WI38 (cell line): ENCODE measurements around the gene ICA1.

Source experiments
- H3K4me3 ChIP-seq: 2 replicates; pipeline ENCODE4 v1.5.1; 2011; ENCODE audit warnings: low read depth, mild to moderate bottlenecking, control low read depth, low read length
- CTCF ChIP-seq: IDR thresholded peaks from 2 replicates; pipeline ENCODE4 v1.5.1; 2012; ENCODE audit warnings: low read depth, mild to moderate bottlenecking, control low read depth, low read length

The ICA1 gene

GRCh38 chr7:8086239-8086638 is 175.7 kb downstream of the ICA1 start:
- H3K4me3 ChIP-seq, result no peak overlapping the region
- TF ChIP-seq CTCF, result no peak

GRCh38 chr7:8085420-8085819 is 176.5 kb downstream of the ICA1 start:
- H3K4me3 ChIP-seq, result no peak overlapping the region
- no peak for TF ChIP-seq CTCF

- TF ChIP-seq CTCF, result no peak
Measured at GRCh38 chr7:8084836-8085235, 177.1 kb downstream of the ICA1 start.

GRCh38 chr7:8082762-8083161 is 179.2 kb downstream of the ICA1 start:
- TF ChIP-seq CTCF, result no peak

More at GRCh38 chr7:8084836-8085235, 177.1 kb downstream of the ICA1 start:
- H3K4me3 ChIP-seq, result no peak overlapping the region

GRCh38 chr7:8078418-8078817 is 183.5 kb downstream of the ICA1 start:
- H3K4me3 ChIP-seq, result no peak overlapping the region
- no peak for TF ChIP-seq CTCF

More at GRCh38 chr7:8082762-8083161, 179.2 kb downstream of the ICA1 start:
- H3K4me3 ChIP-seq, result no peak overlapping the region

GRCh38 chr7:8070451-8071180 is 191.4 kb downstream of the ICA1 start:
- no peak for TF ChIP-seq CTCF

GRCh38 chr7:8068892-8069686 is 192.9 kb downstream of the ICA1 start:
- no peak overlapping the region for H3K4me3 ChIP-seq
- no peak for TF ChIP-seq CTCF

More at GRCh38 chr7:8070451-8071180, 191.4 kb downstream of the ICA1 start:
- no peak overlapping the region for H3K4me3 ChIP-seq
